COLO829 (cell line): Measurements from ENCODE around the gene CPNE5.
A peak's percentile ranks its signal among the peaks of the same experiment; 100 is the strongest.

Source experiments
- DNase-seq: peaks from one replicate; pipeline ENCODE4 v3.0.0; 2012; ENCODE audit warnings: low spot score

Gene CPNE5

GRCh38 chr6:36791085-36791484 is 48.2 kb downstream of the CPNE5 start:
- DNase-seq, result no peak

GRCh38 chr6:36788768-36789167 is 50.5 kb downstream of the CPNE5 start:
- DNase-seq, result peak; percentile 98

- no peak for DNase-seq
These were observed 51.1 kb downstream of the CPNE5 start for GRCh38 chr6:36788186-36788585.

- no peak for DNase-seq
These were observed 52.0 kb downstream of the CPNE5 start for GRCh38 chr6:36787210-36787609.

GRCh38 chr6:36786055-36786675 is 53.1 kb downstream of the CPNE5 start:
- no peak for DNase-seq

GRCh38 chr6:36784376-36784636 is 54.9 kb downstream of the CPNE5 start:
- no peak for DNase-seq

GRCh38 chr6:36783603-36784375 is 55.5 kb downstream of the CPNE5 start:
- DNase-seq, result no peak

- DNase-seq, result no peak
These were observed 57.6 kb downstream of the CPNE5 start for GRCh38 chr6:36781669-36782068.

- no peak for DNase-seq
These were observed 58.6 kb downstream of the CPNE5 start for GRCh38 chr6:36780442-36781177.

GRCh38 chr6:36779227-36779626 is 60.0 kb downstream of the CPNE5 start:
- DNase-seq, result no peak

GRCh38 chr6:36777801-36778200 is 61.4 kb downstream of the CPNE5 start:
- DNase-seq, result no peak

GRCh38 chr6:36776167-36776566 is 63.1 kb downstream of the CPNE5 start:
- DNase-seq, result no peak

GRCh38 chr6:36774331-36774730 is 64.9 kb downstream of the CPNE5 start:
- no peak for DNase-seq

GRCh38 chr6:36772397-36772796 is 66.8 kb downstream of the CPNE5 start:
- DNase-seq, result no peak

GRCh38 chr6:36771145-36771544 is 68.1 kb downstream of the CPNE5 start:
- DNase-seq, result no peak

- no peak for DNase-seq
These were observed 69.4 kb downstream of the CPNE5 start for GRCh38 chr6:36769676-36770499.

- DNase-seq, result no peak
These were observed 70.0 kb downstream of the CPNE5 start for GRCh38 chr6:36769183-36769675.

GRCh38 chr6:36766399-36766945 is 72.8 kb downstream of the CPNE5 start:
- no peak for DNase-seq

- peak; percentile 82 for DNase-seq
These were observed 73.4 kb downstream of the CPNE5 start for GRCh38 chr6:36765594-36766398.

GRCh38 chr6:36765190-36765589 is 74.1 kb downstream of the CPNE5 start:
- no peak for DNase-seq

GRCh38 chr6:36762123-36762522 is 77.1 kb downstream of the CPNE5 start:
- DNase-seq, result no peak
